GM12873 (cell line): ENCODE data around the gene ATP1B1.

ENCODE experiments used
- CTCF ChIP-seq: IDR thresholded peaks from 2 replicates; pipeline ENCODE4 v1.5.1; 2012; ENCODE audit warnings: low read depth, mild to moderate bottlenecking, moderate library complexity, low read length, control low read depth; ENCODE audit not compliant: insufficient read depth; ENCODE audit errors: missing control alignments

ATP1B1 gene

DNA sequence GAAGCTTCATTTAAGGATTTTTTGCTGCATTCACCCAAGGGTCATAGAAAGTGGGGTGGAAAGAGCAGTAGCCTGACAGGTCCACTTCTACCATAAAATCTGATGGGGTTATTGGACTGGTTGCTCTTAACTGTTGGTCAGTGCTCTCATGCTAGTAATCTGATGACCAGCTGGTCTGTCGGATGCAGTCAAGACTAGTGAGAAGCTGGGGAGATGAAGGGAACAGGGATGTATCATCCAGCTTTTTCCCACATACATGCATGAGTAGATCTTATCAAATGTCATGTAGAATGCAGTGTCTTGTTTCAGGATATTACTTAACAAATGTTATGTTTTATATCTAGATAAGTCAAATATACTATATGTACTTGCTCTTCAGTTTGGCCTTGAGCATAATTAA is 11.1 kb downstream of the ATP1B1 start:
- no peak for TF ChIP-seq CTCF

DNA sequence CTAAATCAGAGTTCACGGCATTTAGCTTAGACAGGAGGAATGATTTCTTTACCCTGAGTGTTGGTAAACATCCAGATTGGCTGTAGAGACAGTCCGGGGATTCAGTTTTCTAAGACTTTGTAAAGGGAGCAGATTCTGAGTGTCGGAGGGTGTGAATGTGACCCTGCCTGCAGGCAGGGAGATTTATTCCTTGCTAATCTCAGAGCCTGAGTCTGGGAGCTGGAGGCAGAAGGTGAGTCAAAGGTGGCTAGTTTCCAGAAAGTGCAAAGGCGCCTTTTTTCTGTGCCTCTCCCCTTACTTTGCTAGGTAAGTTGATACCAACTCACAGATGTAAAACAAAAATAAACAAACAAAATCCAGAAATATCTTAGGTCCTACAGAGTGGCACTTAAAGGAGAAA is 11.7 kb downstream of the ATP1B1 start:
- no peak for TF ChIP-seq CTCF

DNA sequence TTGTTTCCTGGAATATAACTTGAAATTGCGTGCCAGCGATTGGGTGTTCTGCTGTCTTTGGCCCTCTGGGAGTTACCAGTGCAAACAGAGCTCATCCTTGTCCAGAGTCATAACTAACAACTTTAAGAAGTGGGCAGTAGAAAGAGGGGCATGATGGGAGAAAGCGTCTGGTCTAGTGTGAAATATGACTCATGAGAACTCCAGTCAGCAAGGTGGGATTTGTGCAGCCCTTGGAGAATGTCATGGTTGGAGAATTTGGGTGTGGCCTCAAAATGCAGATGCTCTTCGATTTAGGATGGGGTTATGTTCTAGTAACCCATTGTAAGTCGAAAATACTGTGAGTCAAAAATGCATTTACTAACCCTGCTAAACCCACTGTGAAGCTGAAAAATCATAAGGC is 12.9 kb downstream of the ATP1B1 start:
- TF ChIP-seq CTCF, result no peak

- no peak for TF ChIP-seq CTCF
These were observed 13.6 kb downstream of the ATP1B1 start for GRCh38 chr1:169120066-169120465.

GRCh38 chr1:169121146-169121923 is 14.8 kb downstream of the ATP1B1 start:
- TF ChIP-seq CTCF, result no peak

- TF ChIP-seq CTCF, result no peak
These were observed 16.5 kb downstream of the ATP1B1 start for GRCh38 chr1:169122976-169123375.

DNA sequence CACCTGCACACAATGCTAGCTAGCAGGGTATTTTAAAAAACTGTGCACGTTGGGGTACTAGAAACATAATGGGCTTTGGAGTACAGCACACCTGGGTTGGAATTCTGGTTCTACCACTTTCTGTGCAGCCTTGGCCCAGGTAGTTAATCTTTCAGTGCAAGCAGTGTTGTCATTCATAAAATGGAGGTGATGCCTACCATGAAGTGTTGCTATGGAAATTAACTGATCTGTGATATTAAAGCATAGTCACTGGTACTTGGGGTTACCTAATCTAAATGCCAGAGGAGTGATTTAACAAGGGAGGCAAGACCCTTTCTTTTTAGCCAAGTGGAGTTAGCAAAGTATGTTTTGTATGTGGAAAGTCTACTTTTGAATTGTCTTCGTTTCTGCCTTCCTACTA is 18.0 kb downstream of the ATP1B1 start:
- TF ChIP-seq CTCF, result no peak

- TF ChIP-seq CTCF, result no peak
These were observed 19.8 kb downstream of the ATP1B1 start for GRCh38 chr1:169126335-169126734.
